ENCODE measurements around the gene ATF6.

ATF6 gene

GRCh38 chr1:161973924-161974845 lies 208.1 kb downstream of the ATF6 start:
- ATAC-seq (ENCODE audit: low read depth): no peak
- H3K4me1 ChIP-seq (ENCODE audit: insufficient read depth, poor library complexity, severe bottlenecking): no peaks in the 10 kb centered on the region
- TF ChIP-seq CTCF (IDR thresholded peaks at IDR 0.05; ENCODE audit: poor library complexity, severe bottlenecking): no peak

GRCh38 chr1:161978011-161978790 lies 212.1 kb downstream of the ATF6 start:
- Histone ChIP-seq H3K27me3 (ENCODE audit: insufficient read depth, poor library complexity, severe bottlenecking) (no peaks in the 10 kb centered on the region), H3K4me3 (ENCODE audit: severe bottlenecking) (no peak overlapping the region), H3K9me3 (ENCODE audit: severe bottlenecking) (no peaks in the 10 kb centered on the region), H3K27ac (ENCODE audit: poor library complexity, severe bottlenecking) (no peak overlapping the region), H3K4me1 (ENCODE audit: insufficient read depth, poor library complexity, severe bottlenecking) (no peaks in the 10 kb centered on the region), H3K36me3 (ENCODE audit: low read depth) (no peaks in the 10 kb centered on the region)
- TF ChIP-seq CTCF (IDR thresholded peaks at IDR 0.05; ENCODE audit: poor library complexity, severe bottlenecking): no peak
- DNase-seq (ENCODE audit: low spot score) (no peak), ATAC-seq (ENCODE audit: low read depth) (no peak)

More at GRCh38 chr1:161973924-161974845, 208.1 kb downstream of the ATF6 start:
- no peak overlapping the region for H3K27ac ChIP-seq (ENCODE audit: poor library complexity, severe bottlenecking)
- H3K9me3 ChIP-seq (ENCODE audit: severe bottlenecking): no peaks in the 10 kb centered on the region
- DNase-seq (ENCODE audit: low spot score): no peak
- H3K36me3 ChIP-seq (ENCODE audit: low read depth): no peaks in the 10 kb centered on the region
- H3K4me3 ChIP-seq (ENCODE audit: severe bottlenecking): no peak overlapping the region
- no peaks in the 10 kb centered on the region for H3K27me3 ChIP-seq (ENCODE audit: insufficient read depth, poor library complexity, severe bottlenecking)

DNA sequence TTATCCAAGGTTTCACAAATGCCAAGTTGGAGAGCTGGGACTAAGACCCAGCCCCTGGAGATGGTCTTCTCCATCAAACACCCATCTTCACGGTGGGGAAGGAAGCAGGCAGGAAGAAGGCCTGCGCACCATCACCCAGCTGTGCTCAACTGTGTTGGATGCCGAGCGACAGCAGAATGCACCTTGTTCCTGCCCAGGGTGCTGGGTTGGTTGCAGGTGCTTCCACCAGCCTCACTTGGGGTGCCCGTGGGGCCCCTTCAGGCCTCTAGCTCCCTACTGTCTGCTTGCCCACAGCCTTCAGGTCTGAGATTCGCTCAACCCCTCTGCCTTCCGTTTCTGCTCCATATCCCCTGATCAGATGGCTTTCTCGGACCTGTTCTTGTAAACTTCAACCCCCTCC lies 215.0 kb downstream of the ATF6 start:
- H3K27ac ChIP-seq (ENCODE audit: poor library complexity, severe bottlenecking): no peak overlapping the region
- H3K9me3 ChIP-seq (ENCODE audit: severe bottlenecking): no peaks in the 10 kb centered on the region
- H3K27me3 ChIP-seq (ENCODE audit: insufficient read depth, poor library complexity, severe bottlenecking): no peaks in the 10 kb centered on the region
- no peak for TF ChIP-seq CTCF (IDR thresholded peaks at IDR 0.05; ENCODE audit: poor library complexity, severe bottlenecking)
- no peaks in the 10 kb centered on the region for H3K36me3 ChIP-seq (ENCODE audit: low read depth)
- no peak for ATAC-seq (ENCODE audit: low read depth)
- H3K4me1 ChIP-seq (ENCODE audit: insufficient read depth, poor library complexity, severe bottlenecking): no peaks in the 10 kb centered on the region
- DNase-seq (ENCODE audit: low spot score): no peak
- H3K4me3 ChIP-seq (ENCODE audit: severe bottlenecking): no peak overlapping the region

GRCh38 chr1:161981735-161982506 lies 215.8 kb downstream of the ATF6 start:
- Histone ChIP-seq H3K36me3 (ENCODE audit: low read depth) (no peaks in the 10 kb centered on the region), H3K27ac (ENCODE audit: poor library complexity, severe bottlenecking) (no peak overlapping the region), H3K27me3 (ENCODE audit: insufficient read depth, poor library complexity, severe bottlenecking) (no peaks in the 10 kb centered on the region), H3K4me3 (ENCODE audit: severe bottlenecking) (no peak overlapping the region), H3K9me3 (ENCODE audit: severe bottlenecking) (no peaks in the 10 kb centered on the region), H3K4me1 (ENCODE audit: insufficient read depth, poor library complexity, severe bottlenecking) (no peaks in the 10 kb centered on the region)
- DNase-seq (ENCODE audit: low spot score): no peak
- TF ChIP-seq CTCF (IDR thresholded peaks at IDR 0.05; ENCODE audit: poor library complexity, severe bottlenecking): no peak
- no peak for ATAC-seq (ENCODE audit: low read depth)

Data from RWPE2 (cell line).